Rectal smooth muscle tissue (tissue), 1 donor: ENCODE data around the gene FGFR1OP2.

ENCODE experiments used
- H3K27ac ChIP-seq: one replicate; pipeline ENCODE4 v1.7.0; 2013; ENCODE audit warnings: low read depth, low read length, inconsistent platforms
- H3K27me3 ChIP-seq: one replicate; pipeline ENCODE4 v1.7.0; 2013; ENCODE audit warnings: low read length; ENCODE audit not compliant: control insufficient read depth, insufficient read depth
- H3K36me3 ChIP-seq: one replicate; pipeline ENCODE4 v1.7.0; 2013; ENCODE audit warnings: low read length; ENCODE audit not compliant: control insufficient read depth, insufficient read depth
- H3K4me1 ChIP-seq: one replicate; pipeline ENCODE4 v1.7.0; 2013; ENCODE audit warnings: low read length; ENCODE audit not compliant: control insufficient read depth, insufficient read depth
- H3K4me3 ChIP-seq: one replicate; pipeline ENCODE4 v1.7.0; 2013; ENCODE audit warnings: low read length
- H3K9ac ChIP-seq: one replicate; pipeline ENCODE4 v1.7.0; 2013; ENCODE audit warnings: low read length

The FGFR1OP2 gene

GRCh38 chr12:26991826-26992225 lies 53.6 kb downstream of the FGFR1OP2 start:
- H3K9ac ChIP-seq = no peak overlapping the region
- H3K36me3 ChIP-seq = peaks cover 2% of the 10 kb centered on the region
- no peak overlapping the region for H3K27ac ChIP-seq

GRCh38 chr12:26994109-26994508 lies 55.8 kb downstream of the FGFR1OP2 start:
- Histone ChIP-seq H3K36me3 (peaks cover 2% of the 10 kb centered on the region), H3K9ac (no peak overlapping the region), H3K4me1 (no peaks in the 10 kb centered on the region)

More at GRCh38 chr12:26991826-26992225, 53.6 kb downstream of the FGFR1OP2 start:
- no peaks in the 10 kb centered on the region for H3K27me3 ChIP-seq
- no peaks in the 10 kb centered on the region for H3K4me1 ChIP-seq
- no peak overlapping the region for H3K4me3 ChIP-seq

GRCh38 chr12:26995706-26996105 lies 57.4 kb downstream of the FGFR1OP2 start:
- H3K36me3 ChIP-seq = peaks cover 2% of the 10 kb centered on the region
- H3K27me3 ChIP-seq = no peaks in the 10 kb centered on the region
- H3K9ac ChIP-seq = no peak overlapping the region
- H3K4me3 ChIP-seq = no peak overlapping the region
- no peaks in the 10 kb centered on the region for H3K4me1 ChIP-seq
- no peak overlapping the region for H3K27ac ChIP-seq

More at GRCh38 chr12:26994109-26994508, 55.8 kb downstream of the FGFR1OP2 start:
- Histone ChIP-seq H3K27me3 (no peaks in the 10 kb centered on the region), H3K27ac (no peak overlapping the region), H3K4me3 (no peak overlapping the region)

GRCh38 chr12:26997003-26997402 lies 58.7 kb downstream of the FGFR1OP2 start:
- H3K9ac ChIP-seq = no peak overlapping the region
- H3K4me1 ChIP-seq = no peaks in the 10 kb centered on the region
- no peak overlapping the region for H3K27ac ChIP-seq
- H3K36me3 ChIP-seq = peaks cover 2% of the 10 kb centered on the region
- H3K27me3 ChIP-seq = no peaks in the 10 kb centered on the region
- no peak overlapping the region for H3K4me3 ChIP-seq

- H3K36me3 ChIP-seq = no peaks in the 10 kb centered on the region
- H3K4me3 ChIP-seq = no peak overlapping the region
- H3K4me1 ChIP-seq = peaks cover 4% of the 10 kb centered on the region
- H3K9ac ChIP-seq = no peak overlapping the region
- H3K27ac ChIP-seq = no peak overlapping the region
- H3K27me3 ChIP-seq = no peaks in the 10 kb centered on the region
Observed at GRCh38 chr12:27000961-27001360, 62.7 kb downstream of the FGFR1OP2 start.

GRCh38 chr12:27001663-27002062 lies 63.4 kb downstream of the FGFR1OP2 start:
- Histone ChIP-seq H3K36me3 (no peaks in the 10 kb centered on the region), H3K4me3 (no peak overlapping the region), H3K27me3 (no peaks in the 10 kb centered on the region), H3K9ac (no peak overlapping the region), H3K4me1 (peaks cover 4% of the 10 kb centered on the region), H3K27ac (no peak overlapping the region)

- Histone ChIP-seq H3K9ac (no peak overlapping the region), H3K4me3 (no peak overlapping the region), H3K4me1 (peaks cover 4% of the 10 kb centered on the region), H3K27me3 (no peaks in the 10 kb centered on the region), H3K27ac (no peak overlapping the region), H3K36me3 (no peaks in the 10 kb centered on the region)
Observed at GRCh38 chr12:27002141-27002540, 63.9 kb downstream of the FGFR1OP2 start.

- Histone ChIP-seq H3K27me3 (no peaks in the 10 kb centered on the region), H3K4me3 (no peak overlapping the region), H3K9ac (no peak overlapping the region), H3K36me3 (no peaks in the 10 kb centered on the region), H3K4me1 (peaks cover 4% of the 10 kb centered on the region), H3K27ac (no peak overlapping the region)
Observed at GRCh38 chr12:27003421-27004381, 65.4 kb downstream of the FGFR1OP2 start.

- H3K4me1 ChIP-seq = peaks cover 4% of the 10 kb centered on the region
- no peak overlapping the region for H3K4me3 ChIP-seq
- no peaks in the 10 kb centered on the region for H3K27me3 ChIP-seq
- no peak overlapping the region for H3K9ac ChIP-seq
- no peak overlapping the region for H3K27ac ChIP-seq
- no peaks in the 10 kb centered on the region for H3K36me3 ChIP-seq
Observed at GRCh38 chr12:27005495-27005894, 67.2 kb downstream of the FGFR1OP2 start.

- no peaks in the 10 kb centered on the region for H3K27me3 ChIP-seq
- peaks cover 6% of the 10 kb centered on the region for H3K4me1 ChIP-seq
Observed at GRCh38 chr12:27006797-27007467, 68.7 kb downstream of the FGFR1OP2 start.

GRCh38 chr12:27008081-27008480 lies 69.8 kb downstream of the FGFR1OP2 start:
- Histone ChIP-seq H3K4me1 (peaks cover 8% of the 10 kb centered on the region), H3K27ac (no peak overlapping the region), H3K9ac (no peak overlapping the region)

More at GRCh38 chr12:27006797-27007467, 68.7 kb downstream of the FGFR1OP2 start:
- Histone ChIP-seq H3K27ac (no peak overlapping the region), H3K4me3 (no peak overlapping the region), H3K9ac (no peak overlapping the region), H3K36me3 (no peaks in the 10 kb centered on the region)

GRCh38 chr12:27009881-27010301 lies 71.6 kb downstream of the FGFR1OP2 start:
- Histone ChIP-seq H3K27ac (no peak overlapping the region), H3K36me3 (no peaks in the 10 kb centered on the region), H3K4me3 (no peak overlapping the region), H3K4me1 (peaks cover 14% of the 10 kb centered on the region), H3K27me3 (no peaks in the 10 kb centered on the region), H3K9ac (no peak overlapping the region)

More at GRCh38 chr12:27008081-27008480, 69.8 kb downstream of the FGFR1OP2 start:
- Histone ChIP-seq H3K27me3 (no peaks in the 10 kb centered on the region), H3K36me3 (no peaks in the 10 kb centered on the region), H3K4me3 (no peak overlapping the region)
